ENCODE measurements around the gene BPGM. TPM values are rescaled to one million over a fixed set of nuclear protein-coding genes. Genes with fewer than 3 reads are reported as not detected.

BPGM gene
- total RNA-seq, 1 donor from 2014 or later: 24.7 TPM

- TF ChIP-seq CTCF (conservative IDR thresholded peaks at IDR 0.05; ENCODE audit: low read depth, low read length): no peak
- DNase-seq (ENCODE audit: low read depth): no peak
These were observed 14.6 kb upstream of the BPGM start for GRCh38 chr7:134632052-134632451.

GRCh38 chr7:134632937-134633540 is 13.6 kb upstream of the BPGM start:
- no peak for DNase-seq (ENCODE audit: low read depth)
- TF ChIP-seq CTCF (conservative IDR thresholded peaks at IDR 0.05; ENCODE audit: low read depth, low read length): peak; percentile 90
- no peak overlapping the region for H3K4me3 ChIP-seq (ENCODE audit: low read depth, low read length)

More at GRCh38 chr7:134632052-134632451, 14.6 kb upstream of the BPGM start:
- H3K4me3 ChIP-seq (ENCODE audit: low read depth, low read length): no peak overlapping the region

GRCh38 chr7:134636008-134636449 is 10.6 kb upstream of the BPGM start:
- TF ChIP-seq CTCF (conservative IDR thresholded peaks at IDR 0.05; ENCODE audit: low read depth, low read length): no peak

GRCh38 chr7:134637441-134637840 is 9.2 kb upstream of the BPGM start:
- TF ChIP-seq CTCF (conservative IDR thresholded peaks at IDR 0.05; ENCODE audit: low read depth, low read length): no peak
- no peak overlapping the region for H3K4me3 ChIP-seq (ENCODE audit: low read depth, low read length)
- no peak for DNase-seq (ENCODE audit: low read depth)

More at GRCh38 chr7:134636008-134636449, 10.6 kb upstream of the BPGM start:
- H3K4me3 ChIP-seq (ENCODE audit: low read depth, low read length): no peak overlapping the region
- peak; percentile 76 for DNase-seq (ENCODE audit: low read depth)

GRCh38 chr7:134637934-134638719 is 8.5 kb upstream of the BPGM start:
- no peak for DNase-seq (ENCODE audit: low read depth)
- no peak overlapping the region for H3K4me3 ChIP-seq (ENCODE audit: low read depth, low read length)
- TF ChIP-seq CTCF (conservative IDR thresholded peaks at IDR 0.05; ENCODE audit: low read depth, low read length): no peak

GRCh38 chr7:134639061-134639460 is 7.6 kb upstream of the BPGM start:
- TF ChIP-seq CTCF (conservative IDR thresholded peaks at IDR 0.05; ENCODE audit: low read depth, low read length): no peak
- no peak for DNase-seq (ENCODE audit: low read depth)
- no peak overlapping the region for H3K4me3 ChIP-seq (ENCODE audit: low read depth, low read length)
